ENCODE measurements around the gene DCP2.

DCP2 gene

GRCh38 chr5:112948458-112948857 is 28.1 kb upstream of the DCP2 start:
- Histone ChIP-seq H4K20me1 (ENCODE audit: control insufficient read depth, insufficient read depth, low read depth, low read length) (no peaks in the 10 kb centered on the region), H3K4me3 (ENCODE audit: low read length) (no peak overlapping the region), H3K9me2 (replicated peaks; ENCODE audit: control insufficient read depth, low read length) (no peaks in the 10 kb centered on the region), H3K36me3 (ENCODE audit: control insufficient read depth, low read length) (no peaks in the 10 kb centered on the region), H3K4me1 (ENCODE audit: control insufficient read depth, low read length) (peaks cover 14% of the 10 kb centered on the region), H3K79me2 (ENCODE audit: control insufficient read depth, low read length) (no peaks in the 10 kb centered on the region), H3K27me3 (ENCODE audit: control insufficient read depth, low read length) (no peaks in the 10 kb centered on the region), H3K4me2 (ENCODE audit: low read length) (no peak overlapping the region), H3F3A (ENCODE audit: control insufficient read depth, insufficient read depth) (no peaks in the 10 kb centered on the region), H3K27ac (ENCODE audit: low read depth, low read length) (no peak overlapping the region), H3K9me3 (ENCODE audit: control insufficient read depth, insufficient read depth, low read length) (no peaks in the 10 kb centered on the region)
- TF ChIP-seq EZH2phosphoT487 (IDR thresholded peaks at IDR 0.05; ENCODE audit: borderline replicate concordance, low read length) (no peak), CTCF (IDR thresholded peaks at IDR 0.05; ENCODE audit: low read depth, low read length, poor library complexity, severe bottlenecking) (no peak)

GRCh38 chr5:112951124-112951702 is 25.4 kb upstream of the DCP2 start:
- H3K36me3 ChIP-seq (ENCODE audit: control insufficient read depth, low read length): no peaks in the 10 kb centered on the region
- H3K4me1 ChIP-seq (ENCODE audit: control insufficient read depth, low read length): peaks cover under 1% of the 10 kb centered on the region; the same call in 1 of the 2 replicates
- no peaks in the 10 kb centered on the region for H4K20me1 ChIP-seq (ENCODE audit: control insufficient read depth, insufficient read depth, low read depth, low read length)
- H3K9me3 ChIP-seq (ENCODE audit: control insufficient read depth, insufficient read depth, low read length): no peaks in the 10 kb centered on the region
- H3K9me2 ChIP-seq (replicated peaks; ENCODE audit: control insufficient read depth, low read length): no peaks in the 10 kb centered on the region
- no peaks in the 10 kb centered on the region for H3K79me2 ChIP-seq (ENCODE audit: control insufficient read depth, low read length)
- no peak overlapping the region for H3K4me3 ChIP-seq (ENCODE audit: low read length)
- no peaks in the 10 kb centered on the region for H3F3A ChIP-seq (ENCODE audit: control insufficient read depth, insufficient read depth)
- H3K4me2 ChIP-seq (ENCODE audit: low read length): no peak overlapping the region
- TF ChIP-seq CTCF (IDR thresholded peaks at IDR 0.05; ENCODE audit: low read depth, low read length, poor library complexity, severe bottlenecking): no peak
- no peak for TF ChIP-seq EZH2phosphoT487 (IDR thresholded peaks at IDR 0.05; ENCODE audit: borderline replicate concordance, low read length)
- H3K27ac ChIP-seq (ENCODE audit: low read depth, low read length): no peak overlapping the region
- no peaks in the 10 kb centered on the region for H3K27me3 ChIP-seq (ENCODE audit: control insufficient read depth, low read length)

- Histone ChIP-seq H3K9me2 (replicated peaks; ENCODE audit: control insufficient read depth, low read length) (no peaks in the 10 kb centered on the region), H4K20me1 (ENCODE audit: control insufficient read depth, insufficient read depth, low read depth, low read length) (no peaks in the 10 kb centered on the region), H3K27me3 (ENCODE audit: control insufficient read depth, low read length) (no peaks in the 10 kb centered on the region), H3K9me3 (ENCODE audit: control insufficient read depth, insufficient read depth, low read length) (no peaks in the 10 kb centered on the region), H3K79me2 (ENCODE audit: control insufficient read depth, low read length) (no peaks in the 10 kb centered on the region), H3K36me3 (ENCODE audit: control insufficient read depth, low read length) (no peaks in the 10 kb centered on the region), H3K4me2 (ENCODE audit: low read length) (no peak overlapping the region), H3K4me1 (ENCODE audit: control insufficient read depth, low read length) (peaks cover 20% of the 10 kb centered on the region), H3K4me3 (ENCODE audit: low read length) (no peak overlapping the region), H3F3A (ENCODE audit: control insufficient read depth, insufficient read depth) (no peaks in the 10 kb centered on the region), H3K27ac (ENCODE audit: low read depth, low read length) (no peak overlapping the region)
- TF ChIP-seq EZH2phosphoT487 (IDR thresholded peaks at IDR 0.05; ENCODE audit: borderline replicate concordance, low read length) (no peak), CTCF (IDR thresholded peaks at IDR 0.05; ENCODE audit: low read depth, low read length, poor library complexity, severe bottlenecking) (no peak)
Measured at GRCh38 chr5:112956606-112957005, 20.0 kb upstream of the DCP2 start.
